HepG2 (cell line): ENCODE measurements around the gene CSPG5. TPM values are rescaled to one million over a fixed set of nuclear protein-coding genes. Genes with fewer than 3 reads are reported as not detected.

ENCODE experiments used
- ARID4A ChIP-seq: sonication (generic); formaldehyde crosslinking; IDR thresholded peaks from 2 replicates; pipeline ENCODE4 v1.5.0; 2020; ENCODE audit warnings: mild to moderate bottlenecking, missing genetic modification reagents, borderline replicate concordance
- DMAP1 ChIP-seq: IDR thresholded peaks from 2 replicates; pipeline ENCODE4 v1.6.1; 2016
- FOXC1 ChIP-seq: sonication (generic); formaldehyde crosslinking; IDR thresholded peaks from 2 replicates; pipeline ENCODE4 v1.8.0; 2022; ENCODE audit warnings: mild to moderate bottlenecking, missing genetic modification reagents, borderline replicate concordance
- GABPA ChIP-seq, 2 experiments: IDR thresholded peaks; 2 replicates each; pipeline ENCODE4 v1.6.1; 2011 to 2016; ENCODE audit warnings: low read depth in 2 of 2, low read length in 1 of 2, missing biosample characterization in 1 of 2, missing genetic modification characterization in 1 of 2
- GABPB1 ChIP-seq: IDR thresholded peaks from 2 replicates; pipeline ENCODE4 v1.6.1; 2016; ENCODE audit warnings: mild to moderate bottlenecking, missing genetic modification reagents, moderate library complexity, missing compliant biosample characterization
- GFI1 ChIP-seq: sonication (generic); formaldehyde crosslinking; IDR thresholded peaks from 2 replicates; pipeline ENCODE4 v1.5.0; 2020; ENCODE audit warnings: missing genetic modification reagents, mild to moderate bottlenecking, borderline replicate concordance
- MAF1 ChIP-seq: sonication (generic); formaldehyde crosslinking; IDR thresholded peaks from 2 replicates; pipeline ENCODE4 v1.5.0; 2020; ENCODE audit warnings: missing genetic modification reagents, borderline replicate concordance
- MTF2 ChIP-seq: sonication (generic); formaldehyde crosslinking; IDR thresholded peaks from 2 replicates; pipeline ENCODE4 v1.5.0; 2020; ENCODE audit warnings: missing genetic modification reagents, borderline replicate concordance
- PBX3 ChIP-seq: sonication (generic); formaldehyde crosslinking; IDR thresholded peaks from 2 replicates; pipeline ENCODE4 v1.8.1; 2023; ENCODE audit warnings: missing genetic modification reagents, inconsistent platforms, borderline replicate concordance
- SALL1 ChIP-seq: sonication (generic); formaldehyde crosslinking; IDR thresholded peaks from 2 replicates; pipeline ENCODE4 v1.8.0; 2022; ENCODE audit warnings: mild to moderate bottlenecking, missing genetic modification reagents
- TFDP1 ChIP-seq: IDR thresholded peaks from 2 replicates; pipeline ENCODE4 v1.6.1; 2016; ENCODE audit warnings: missing compliant biosample characterization, missing genetic modification reagents, borderline replicate concordance
- THAP9 ChIP-seq: sonication (generic); formaldehyde crosslinking; IDR thresholded peaks from 2 replicates; pipeline ENCODE4; 2020; ENCODE audit warnings: missing genetic modification reagents, mild to moderate bottlenecking, borderline replicate concordance
- ZBTB46 ChIP-seq: sonication (generic); formaldehyde crosslinking; IDR thresholded peaks from 2 replicates; pipeline ENCODE4 v1.4.0; 2020; ENCODE audit warnings: mild to moderate bottlenecking, missing genetic modification reagents, borderline replicate concordance
- ZNF451 ChIP-seq: sonication (generic); formaldehyde crosslinking; IDR thresholded peaks from 2 replicates; pipeline ENCODE4 v1.5.0; 2020; ENCODE audit warnings: mild to moderate bottlenecking, missing genetic modification reagents
- ZNF674 ChIP-seq: sonication (generic); formaldehyde crosslinking; IDR thresholded peaks from 2 replicates; pipeline ENCODE4 v1.5.0; 2020; ENCODE audit warnings: low read depth, mild to moderate bottlenecking, missing genetic modification reagents
- polyA plus RNA-seq, 8 experiments: library from polyadenylated mRNA; depleted of rRNA in 3 of 8; stranded (reverse) in 7 of 8; unstranded in 1 of 8; fragments of >200 nt; fragmentation: Illumina TruSeq in 4 of 8; extraction: Trizol in 4 of 8; gene quantifications; 2 replicates each; pipeline versions ENCODE4 v1.2.1 to v1.2.3, GENCODE V29; 2011 to 2016; ENCODE audit warnings: low read depth in 4 of 8, missing spikeins in 1 of 8, mixed read lengths in 1 of 8; ENCODE audit not compliant: insufficient read depth in 1 of 8
- total RNA-seq, 5 experiments: library from RNA; depleted of rRNA; stranded (reverse); fragments of >200 nt; fragmentation: Illumina TruSeq; extraction: Trizol; gene quantifications; 2 replicates each; pipeline ENCODE4 v1.2.3, GENCODE V29; 2016; ENCODE audit warnings: low read depth in 1 of 5

Gene CSPG5
- total and polyA plus RNA-seq, 2 of the 13 experiments (the other 11 are each of a cell fraction or from before 2014, with no cell fraction given): 0.07 to 0.15 TPM

GRCh38 chr3:47577583-47578118 is 1.0 kb downstream of the CSPG5 start (continued):
- TF ChIP-seq ARID4A (CRISPR knock-in tag) (peak; percentile 39; the same call in 1 of the 2 replicates), SALL1 (peak; percentile 35; the same call in 1 of the 2 replicates), DMAP1 (CRISPR knock-in tag) (no peak), THAP9 (CRISPR knock-in tag) (no peak), GFI1 (CRISPR knock-in tag) (no peak), TFDP1 (CRISPR knock-in tag) (peak; percentile 79; the same call in 1 of the 2 replicates), GABPA (IDR thresholded peaks at IDR 0.05; ENCODE audit: low read depth, low read length) (no peak), GABPA (CRISPR knock-in tag; IDR thresholded peaks at IDR 0.05; ENCODE audit: low read depth) (no peak), ZBTB46 (CRISPR knock-in tag) (no peak), ZNF674 (CRISPR knock-in tag) (no peak), MAF1 (CRISPR knock-in tag) (no peak), GABPB1 (CRISPR knock-in tag) (peak; percentile 32; the same call in 1 of the 2 replicates), FOXC1 (CRISPR knock-in tag) (0 out of 2 replicates have a peak, but pooled peaks have one; percentile 19), PBX3 (CRISPR knock-in tag) (no peak), MTF2 (CRISPR knock-in tag) (peak; percentile 56; the same call in 1 of the 2 replicates), ZNF451 (CRISPR knock-in tag) (0 out of 2 replicates have a peak, but pooled peaks have one; percentile 26)
